IMR-90 (cell line): ENCODE measurements around the gene CCSER1. TPM values are rescaled to one million over a fixed set of nuclear protein-coding genes. Genes with fewer than 3 reads are reported as not detected.

ENCODE experiments used
- ATAC-seq: fragments of 200-7000 bp; cut with Tn5 transposase; 2 replicates; pipeline ENCODE4 v1.9.1; 2020; ENCODE audit warnings: low read depth, mild to moderate bottlenecking, moderate library complexity
- BruUV-seq: library from RNA; stranded (reverse); fragments of 400-500 nt; replicated peaks from 2 replicates; lab custom pipeline; 2021; lab: Mats Ljungman, UMichigan
- CTCF ChIA-PET: fragments of 300-600 bp; formaldehyde crosslinking; extraction: SDS; loops from one replicate; lab custom pipeline; 2021; ENCODE audit warnings: antibody characterized with exemption; lab: Yijun Ruan, JAX
- POLR2A ChIA-PET: fragments of 300-600 bp; sonication (Branson Sonifier 250); formaldehyde crosslinking; loops from one replicate; lab custom pipeline; 2022; ENCODE audit warnings: antibody characterized with exemption; ENCODE audit not compliant: unreplicated experiment; lab: Charles Lee
- DNase-seq: peaks from one replicate; pipeline ENCODE4 v3.0.0; 2013
- H2AFZ ChIP-seq: replicated peaks from 2 replicates; pipeline ENCODE3; 2013; ENCODE audit warnings: low read length, mild to moderate bottlenecking; ENCODE audit not compliant: poor library complexity
- H2AK5ac ChIP-seq: 2 replicates; pipeline ENCODE4 v1.6.1; 2013; ENCODE audit warnings: low read depth, low read length, inconsistent platforms
- H2AK9ac ChIP-seq: replicated peaks from 2 replicates; pipeline ENCODE3; 2013; ENCODE audit warnings: mild to moderate bottlenecking, low read depth, low read length, moderate library complexity; ENCODE audit not compliant: poor library complexity
- H2BK120ac ChIP-seq: 2 replicates; pipeline ENCODE4 v1.6.1; 2013; ENCODE audit warnings: low read depth, low read length, inconsistent platforms
- H2BK15ac ChIP-seq: 3 replicates; pipeline ENCODE4 v1.6.1; 2013; ENCODE audit warnings: low read depth, low read length, inconsistent platforms
- H2BK20ac ChIP-seq: 2 replicates; pipeline ENCODE4 v1.6.1; 2013; ENCODE audit warnings: low read depth, mild to moderate bottlenecking, inconsistent platforms, low read length, moderate library complexity
- H2BK5ac ChIP-seq: 2 replicates; pipeline ENCODE4 v1.6.1; 2013; ENCODE audit warnings: mild to moderate bottlenecking, low read depth, low read length, inconsistent platforms; ENCODE audit not compliant: poor library complexity, severe bottlenecking
- H3K14ac ChIP-seq: replicated peaks from 2 replicates; pipeline ENCODE4 v1.6.1; 2013; ENCODE audit warnings: low read depth, low read length, inconsistent platforms
- H3K18ac ChIP-seq: 2 replicates; pipeline ENCODE4 v1.6.1; 2013; ENCODE audit warnings: low read depth, low read length, control low read depth
- H3K23ac ChIP-seq: 2 replicates; pipeline ENCODE4 v1.6.1; 2013; ENCODE audit warnings: low read depth, low read length, inconsistent platforms
- H3K27ac ChIP-seq: 2 replicates; pipeline ENCODE4 v1.5.1; 2013; ENCODE audit warnings: mild to moderate bottlenecking, control low read depth, low read length; ENCODE audit not compliant: insufficient read depth
- H3K27me3 ChIP-seq: 2 replicates; pipeline ENCODE4 v1.6.1; 2013; ENCODE audit warnings: low read length; ENCODE audit not compliant: control insufficient read depth, insufficient read depth
- H3K36me3 ChIP-seq: 2 replicates; pipeline ENCODE4 v1.6.1; 2013; ENCODE audit warnings: low read length, mixed read lengths; ENCODE audit not compliant: control insufficient read depth, insufficient read depth
- H3K4ac ChIP-seq: 2 replicates; pipeline ENCODE4 v1.6.1; 2013; ENCODE audit warnings: low read depth, low read length, inconsistent platforms
- H3K4me1 ChIP-seq: 2 replicates; pipeline ENCODE4 v1.6.1; 2013; ENCODE audit warnings: low read length, mixed read lengths; ENCODE audit not compliant: control insufficient read depth, insufficient read depth
- H3K4me2 ChIP-seq: 2 replicates; pipeline ENCODE4 v1.6.1; 2013; ENCODE audit warnings: low read depth, mild to moderate bottlenecking, control low read depth, low read length, moderate library complexity
- H3K4me3 ChIP-seq: 2 replicates; pipeline ENCODE4 v1.5.1; 2013; ENCODE audit warnings: low read depth, mild to moderate bottlenecking, control low read depth, low read length, moderate library complexity; ENCODE audit not compliant: insufficient read depth
- H3K56ac ChIP-seq: 2 replicates; pipeline ENCODE4 v1.6.1; 2013; ENCODE audit warnings: low read length, inconsistent platforms; ENCODE audit not compliant: insufficient read depth; ENCODE audit errors: extremely low read depth
- H3K79me1 ChIP-seq, 2 experiments: 2 replicates each; pipeline ENCODE4 v1.6.1; 2013; ENCODE audit warnings: low read length in 2 of 2, inconsistent platforms in 1 of 2, low read depth in 1 of 2
- H3K9ac ChIP-seq: 2 replicates; pipeline ENCODE4 v1.6.1; 2013; ENCODE audit warnings: low read depth, low read length, control low read depth
- H3K9me1 ChIP-seq: 2 replicates; pipeline ENCODE4 v1.6.1; 2013; ENCODE audit warnings: low read length, inconsistent platforms; ENCODE audit not compliant: insufficient read depth
- H3K9me3 ChIP-seq: 2 replicates; pipeline ENCODE4 v1.6.1; 2013; ENCODE audit warnings: low read length; ENCODE audit not compliant: control insufficient read depth, insufficient read depth
- H4K20me1 ChIP-seq: 2 replicates; pipeline ENCODE4 v1.6.1; 2013; ENCODE audit warnings: low read length, inconsistent platforms; ENCODE audit not compliant: insufficient read depth
- H4K5ac ChIP-seq: 2 replicates; pipeline ENCODE4 v1.6.1; 2013; ENCODE audit warnings: mild to moderate bottlenecking, low read depth, low read length, control low read depth
- H4K8ac ChIP-seq, 2 experiments: 2 replicates each; pipeline ENCODE4 v1.6.1; 2013; ENCODE audit warnings: low read depth in 2 of 2, low read length in 2 of 2, control low read depth in 1 of 2, inconsistent platforms in 1 of 2
- H4K91ac ChIP-seq: 2 replicates; pipeline ENCODE4 v1.6.1; 2013; ENCODE audit warnings: low read depth, low read length, inconsistent platforms; ENCODE audit not compliant: insufficient read depth
- CEBPB ChIP-seq: IDR thresholded peaks from 2 replicates; pipeline ENCODE4 v1.6.1; 2012; ENCODE audit warnings: low read depth, low read length, improper control_type of control experiment
- CHD1 ChIP-seq: IDR thresholded peaks from 2 replicates; pipeline ENCODE4 v1.6.1; 2012; ENCODE audit warnings: low read depth, low read length, improper control_type of control experiment
- FOS ChIP-seq: fragments of 150-350 bp; IDR thresholded peaks from 2 replicates; pipeline ENCODE4 v1.6.1; 2016; ENCODE audit warnings: low read depth, low read length
- MAZ ChIP-seq: IDR thresholded peaks from 2 replicates; pipeline ENCODE4 v1.6.1; 2012; ENCODE audit warnings: low read depth, mild to moderate bottlenecking, low read length, improper control_type of control experiment, moderate library complexity, borderline replicate concordance
- MXI1 ChIP-seq: IDR thresholded peaks from 2 replicates; pipeline ENCODE4 v1.6.1; 2012; ENCODE audit warnings: low read depth, mild to moderate bottlenecking, low read length, moderate library complexity, borderline replicate concordance
- NFE2L2 ChIP-seq: fragments of 150-350 bp; IDR thresholded peaks from 2 replicates; pipeline ENCODE4 v1.6.1; 2016; ENCODE audit warnings: low read depth, mild to moderate bottlenecking, low read length
- RCOR1 ChIP-seq: IDR thresholded peaks from 2 replicates; pipeline ENCODE4 v1.6.1; 2012; ENCODE audit warnings: mild to moderate bottlenecking, low read length, improper control_type of control experiment; ENCODE audit not compliant: insufficient replicate concordance
- WGBS, 2 experiments: methylation state at CpG; one replicate each; pipeline versions ENCODE4 v1.1.5 to v1.1.7; 2013; ENCODE audit warnings: missing lambda C conversion rate in 2 of 2; ENCODE audit not compliant: insufficient read length in 1 of 2; ENCODE audit errors: extremely low coverage in 2 of 2; 5-methylcytosine and 5-hydroxymethylcytosine counted together
- dilution Hi-C: fragments of 300-500 bp; cut with HindIII; formaldehyde crosslinking; loops from one replicate; pipeline ENCODE4 v1.14.3; 2018; ENCODE audit warnings: low sequenced_read_pairs; ENCODE audit not compliant: unreplicated experiment
- in situ Hi-C: fragments of 300-500 bp; cut with MboI; formaldehyde crosslinking; loops from 3 replicates; pipeline ENCODE4 v1.14.3; 2019; ENCODE audit warnings: low sequenced_read_pairs, inconsistent platforms, mixed read lengths
- intact Hi-C: fragments of 100-400 bp; cut with micrococcal nuclease; formaldehyde crosslinking; loops from 2 replicates; pipeline ENCODE4 v1.10.0; 2022
- polyA plus RNA-seq, 3 experiments: library from polyadenylated mRNA; depleted of rRNA; stranded (reverse); fragments of >200 nt; gene quantifications; 2 replicates each; pipeline ENCODE4 v1.2.3, GENCODE V29; 2012; ENCODE audit warnings: low replicate concordance in 1 of 3
- total RNA-seq: library from RNA; depleted of rRNA; stranded (reverse); fragments of >200 nt; gene quantifications from 2 replicates; pipeline ENCODE4 v1.2.3, GENCODE V29; 2012
- TF ChIP-seq, protein P1 (sequence below): fragments of 150-350 bp; IDR thresholded peaks from 2 replicates; pipeline ENCODE4 v1.6.1; 2016; ENCODE audit warnings: low read depth, mild to moderate bottlenecking, low read length, moderate library complexity, borderline replicate concordance
- TF ChIP-seq, protein P2 (sequence below): fragments of 150-350 bp; IDR thresholded peaks from 2 replicates; pipeline ENCODE4 v1.6.1; 2017; ENCODE audit warnings: mild to moderate bottlenecking, antibody characterized with exemption, low read length, low read depth
- TF ChIP-seq, protein P3 (sequence below): conservative IDR thresholded peaks from 2 replicates; pipeline ENCODE4 v1.5.1; 2012; ENCODE audit warnings: mild to moderate bottlenecking, low read depth, low read length, improper control_type of control experiment

Gene CCSER1
- total and polyA plus RNA-seq, 2 of the 4 experiments (the other 2 are of a cell fraction) = not detected

DNA sequence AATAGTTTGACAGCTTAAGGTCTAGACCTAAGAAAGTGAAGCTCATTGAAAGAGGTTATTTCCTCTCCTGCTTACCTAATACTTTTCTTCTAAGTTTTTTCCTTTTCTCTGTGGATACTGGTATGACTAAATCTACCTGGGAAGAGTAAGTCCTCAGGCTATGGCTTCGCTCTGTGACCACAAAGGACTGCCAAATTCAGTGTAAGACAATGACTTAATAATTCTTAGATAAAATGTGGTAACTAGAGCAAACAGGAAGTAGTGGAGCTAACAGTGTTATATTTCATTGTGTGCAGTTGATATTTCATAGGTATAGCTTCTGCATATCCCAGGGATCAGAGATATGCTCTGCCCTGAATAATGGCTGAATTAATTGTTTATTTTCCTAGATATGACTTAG lies 418.9 kb downstream of the CCSER1 start:
- no peak overlapping the region for H2AFZ ChIP-seq
- no peak overlapping the region for H2AK5ac ChIP-seq
- ChIA-PET POLR2A (no interaction called here), CTCF (no interaction called here)
- no peak overlapping the region for H3K18ac ChIP-seq
- H3K4me1 ChIP-seq = no peaks in the 10 kb centered on the region
- no peak overlapping the region for H3K4ac ChIP-seq
- BruUV-seq = no TSS peak
- ATAC-seq (no peak), DNase-seq (no peak)
- H3K4me2 ChIP-seq = no peak overlapping the region
- H2BK20ac ChIP-seq = no peak overlapping the region
- no peak overlapping the region for H3K14ac ChIP-seq
- no peaks in the 10 kb centered on the region for H3K36me3 ChIP-seq
- no peak overlapping the region for H4K8ac ChIP-seq
- H3K79me1 ChIP-seq = no peaks in the 10 kb centered on the region
- no peaks in the 10 kb centered on the region for H3K9me1 ChIP-seq
- H2BK5ac ChIP-seq = no peak overlapping the region
- no peak overlapping the region for H4K91ac ChIP-seq
- H4K5ac ChIP-seq = no peak overlapping the region
- no peak overlapping the region for H2BK120ac ChIP-seq
- dilution Hi-C loops (no loop called here), in situ Hi-C loops (no loop called here), intact Hi-C loops (no loop called here)
- no peaks in the 10 kb centered on the region for H3K9me3 ChIP-seq
- WGBS, 2 experiments = 60% methylated on average over 1 of the region's 1 CpG; no CpG with 5 or more reads in 1 of the 2 experiments
- TF ChIP-seq, protein P1, sequence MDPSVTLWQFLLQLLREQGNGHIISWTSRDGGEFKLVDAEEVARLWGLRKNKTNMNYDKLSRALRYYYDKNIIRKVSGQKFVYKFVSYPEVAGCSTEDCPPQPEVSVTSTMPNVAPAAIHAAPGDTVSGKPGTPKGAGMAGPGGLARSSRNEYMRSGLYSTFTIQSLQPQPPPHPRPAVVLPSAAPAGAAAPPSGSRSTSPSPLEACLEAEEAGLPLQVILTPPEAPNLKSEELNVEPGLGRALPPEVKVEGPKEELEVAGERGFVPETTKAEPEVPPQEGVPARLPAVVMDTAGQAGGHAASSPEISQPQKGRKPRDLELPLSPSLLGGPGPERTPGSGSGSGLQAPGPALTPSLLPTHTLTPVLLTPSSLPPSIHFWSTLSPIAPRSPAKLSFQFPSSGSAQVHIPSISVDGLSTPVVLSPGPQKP = no peak
- TF ChIP-seq NFE2L2 = no peak
- no peak for TF ChIP-seq CHD1
- TF ChIP-seq MAZ = no peak
- no peak for TF ChIP-seq FOS
- TF ChIP-seq, protein P2, sequence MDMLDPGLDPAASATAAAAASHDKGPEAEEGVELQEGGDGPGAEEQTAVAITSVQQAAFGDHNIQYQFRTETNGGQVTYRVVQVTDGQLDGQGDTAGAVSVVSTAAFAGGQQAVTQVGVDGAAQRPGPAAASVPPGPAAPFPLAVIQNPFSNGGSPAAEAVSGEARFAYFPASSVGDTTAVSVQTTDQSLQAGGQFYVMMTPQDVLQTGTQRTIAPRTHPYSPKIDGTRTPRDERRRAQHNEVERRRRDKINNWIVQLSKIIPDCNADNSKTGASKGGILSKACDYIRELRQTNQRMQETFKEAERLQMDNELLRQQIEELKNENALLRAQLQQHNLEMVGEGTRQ = no peak
- TF ChIP-seq, protein P3, sequence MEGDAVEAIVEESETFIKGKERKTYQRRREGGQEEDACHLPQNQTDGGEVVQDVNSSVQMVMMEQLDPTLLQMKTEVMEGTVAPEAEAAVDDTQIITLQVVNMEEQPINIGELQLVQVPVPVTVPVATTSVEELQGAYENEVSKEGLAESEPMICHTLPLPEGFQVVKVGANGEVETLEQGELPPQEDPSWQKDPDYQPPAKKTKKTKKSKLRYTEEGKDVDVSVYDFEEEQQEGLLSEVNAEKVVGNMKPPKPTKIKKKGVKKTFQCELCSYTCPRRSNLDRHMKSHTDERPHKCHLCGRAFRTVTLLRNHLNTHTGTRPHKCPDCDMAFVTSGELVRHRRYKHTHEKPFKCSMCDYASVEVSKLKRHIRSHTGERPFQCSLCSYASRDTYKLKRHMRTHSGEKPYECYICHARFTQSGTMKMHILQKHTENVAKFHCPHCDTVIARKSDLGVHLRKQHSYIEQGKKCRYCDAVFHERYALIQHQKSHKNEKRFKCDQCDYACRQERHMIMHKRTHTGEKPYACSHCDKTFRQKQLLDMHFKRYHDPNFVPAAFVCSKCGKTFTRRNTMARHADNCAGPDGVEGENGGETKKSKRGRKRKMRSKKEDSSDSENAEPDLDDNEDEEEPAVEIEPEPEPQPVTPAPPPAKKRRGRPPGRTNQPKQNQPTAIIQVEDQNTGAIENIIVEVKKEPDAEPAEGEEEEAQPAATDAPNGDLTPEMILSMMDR = no peak
- TF ChIP-seq CEBPB = no peak
- no peak for TF ChIP-seq RCOR1
- TF ChIP-seq MXI1 = no peak
- no peak overlapping the region for H3K23ac ChIP-seq
- H3K4me3 ChIP-seq = no peak overlapping the region
- H3K56ac ChIP-seq = no peak overlapping the region
- no peaks in the 10 kb centered on the region for H3K27me3 ChIP-seq
- H2BK15ac ChIP-seq = no peak overlapping the region
- H3K9ac ChIP-seq = no peak overlapping the region
- H2AK9ac ChIP-seq = no peak overlapping the region
- H3K27ac ChIP-seq = no peak overlapping the region
- no peaks in the 10 kb centered on the region for H4K20me1 ChIP-seq
